Posterior vena cava (tissue), 2 donors: ENCODE results near the gene TET1. TPM values are rescaled to one million over a fixed set of nuclear protein-coding genes. Genes with fewer than 3 reads are reported as not detected.
"Not testable (repeated sequence)": the region's sequence is repeated elsewhere in the genome, so short reads cannot be mapped to it uniquely, and the experiment has no call there.

Source experiments
- DNase-seq: peaks from one replicate; pipeline ENCODE4 v3.0.0-alpha.2; 2020; ENCODE audit warnings: low spot score
- intact Hi-C, 2 donors: fragments of 100-400 bp; cut with DNase I; formaldehyde crosslinking; loops; one replicate each; pipeline versions ENCODE4 v1.14.1 to v1.14.2; 2022 to 2023
- total RNA-seq, 2 donors: library from RNA; stranded (reverse); fragmentation: NEBNext Ultra II Directional; extraction: Animal tissue kit (Norgen Biotek cat#: 25700); gene quantifications; one replicate each; pipeline ENCODE4 v1.2.1, GENCODE V29; 2021
- donor health status: DM: yes; HTN: yes; CAD: no.
- donor health status: DM: yes; HTN: yes; CAD: no.

The TET1 gene
- total RNA-seq, 2 donors from 2014 or later: 3.2 to 4.3 TPM

- intact Hi-C loops: no loop called here
- no peak for DNase-seq
Measured at GRCh38 chr10:68601501-68602265, 41.5 kb downstream of the TET1 start.

- intact Hi-C loops: no loop called here
- DNase-seq: no peak
Measured at GRCh38 chr10:68602434-68602833, 42.3 kb downstream of the TET1 start.

DNA sequence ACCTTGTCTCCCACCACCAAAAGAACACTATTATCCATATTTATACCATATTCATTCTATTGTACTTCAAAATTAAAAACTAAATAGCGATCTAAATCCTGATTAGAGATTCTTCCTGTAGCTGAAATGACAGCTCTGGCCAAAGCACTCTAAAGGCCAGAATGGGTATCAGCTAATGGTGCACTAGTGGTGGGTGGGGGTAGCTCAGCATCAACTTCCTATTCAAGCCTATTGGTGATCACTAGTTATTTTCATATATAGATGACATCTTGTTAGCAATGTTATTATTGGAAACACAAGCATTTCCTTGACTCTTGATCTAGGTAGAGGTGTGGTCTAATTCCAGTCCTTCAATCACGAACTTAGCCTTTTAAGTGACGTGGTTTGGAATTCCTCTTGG lies 43.6 kb downstream of the TET1 start:
- no peak for DNase-seq
- intact Hi-C loops: no loop called here

GRCh38 chr10:68604441-68604840 lies 44.3 kb downstream of the TET1 start:
- no peak for DNase-seq
- intact Hi-C loops: no loop called here

GRCh38 chr10:68606918-68607317 lies 46.8 kb downstream of the TET1 start:
- DNase-seq: no peak
- intact Hi-C loops: no loop called here

GRCh38 chr10:68610023-68610422 lies 49.9 kb downstream of the TET1 start:
- intact Hi-C loops, DNase-seq: not testable (repeated sequence)

- intact Hi-C loops: no loop called here
- DNase-seq: no peak
Measured at GRCh38 chr10:68611227-68611626, 51.1 kb downstream of the TET1 start.

DNA sequence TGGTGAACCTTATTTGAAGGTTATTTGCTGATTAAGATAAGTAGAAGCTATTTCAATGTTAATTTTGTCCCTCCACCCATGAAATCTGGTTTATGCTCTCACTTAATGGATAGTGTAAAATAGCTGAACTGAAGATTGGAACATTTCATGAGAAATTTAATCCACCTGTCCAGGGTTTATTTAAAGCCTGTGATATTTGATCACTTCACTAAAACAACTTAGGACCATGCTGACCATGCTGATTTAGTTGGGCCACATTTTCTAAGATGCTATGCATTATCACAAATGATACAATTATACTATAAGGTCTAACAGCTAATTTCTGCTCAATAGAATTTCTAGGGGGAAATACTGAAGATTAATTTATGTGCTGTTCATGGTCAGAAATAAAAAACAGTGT lies 53.8 kb downstream of the TET1 start:
- intact Hi-C loops, DNase-seq: not testable (repeated sequence)

DNA sequence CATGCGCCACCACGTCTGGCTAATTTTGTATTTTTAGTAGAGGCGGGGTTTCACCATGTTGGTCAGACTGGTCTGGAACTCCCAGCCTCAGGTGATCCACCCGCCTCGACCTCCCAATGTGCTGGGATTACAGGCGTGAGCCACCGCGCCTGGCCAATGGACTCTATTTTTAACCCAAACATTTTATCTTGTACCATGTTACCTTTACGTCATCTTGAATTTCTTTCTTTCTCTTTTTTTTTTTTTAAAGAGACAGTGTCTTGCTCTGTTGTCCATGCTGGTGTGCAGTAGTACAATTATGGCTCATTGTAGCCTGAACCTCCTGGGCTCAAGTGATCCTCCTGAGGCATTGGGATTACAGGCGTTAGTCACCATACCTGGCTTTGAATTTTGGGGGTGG lies 57.6 kb downstream of the TET1 start:
- intact Hi-C loops, DNase-seq: not testable (repeated sequence)

GRCh38 chr10:68618234-68618633 lies 58.1 kb downstream of the TET1 start:
- no peak for DNase-seq
- intact Hi-C loops: no loop called here

GRCh38 chr10:68619595-68619994 lies 59.5 kb downstream of the TET1 start:
- intact Hi-C loops: no loop called here

DNA sequence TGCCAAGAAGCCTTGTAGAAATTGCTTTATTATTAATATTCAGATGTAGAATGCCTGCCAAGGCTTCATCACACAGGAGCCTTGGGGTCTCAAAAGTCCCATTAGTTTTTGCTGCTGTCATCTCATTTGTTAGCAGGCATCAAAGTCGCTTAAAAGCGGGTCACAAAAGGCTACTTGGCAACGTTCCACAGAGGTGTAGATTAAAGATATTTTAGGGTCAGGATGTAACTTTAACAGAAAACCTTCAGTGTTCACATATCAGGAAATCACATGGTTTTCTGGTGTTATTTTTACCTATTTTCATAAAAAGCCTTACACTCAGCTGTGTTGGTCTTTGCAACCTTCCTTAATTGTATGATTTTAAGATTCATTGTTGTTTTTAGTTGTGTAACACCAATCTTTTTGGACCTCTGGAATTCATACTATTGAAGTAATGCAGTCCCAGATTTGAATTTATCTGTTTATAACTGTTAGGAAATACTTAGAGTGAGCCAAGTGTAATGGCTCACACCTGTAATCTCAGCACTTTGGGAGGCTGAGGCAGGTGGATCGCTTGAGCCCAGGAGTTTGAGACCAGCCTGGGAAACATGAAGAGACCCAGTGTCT lies 65.3 kb downstream of the TET1 start:
- no peak for DNase-seq
- intact Hi-C loops: no loop called here

More at GRCh38 chr10:68619595-68619994, 59.5 kb downstream of the TET1 start:
- no peak for DNase-seq

DNA sequence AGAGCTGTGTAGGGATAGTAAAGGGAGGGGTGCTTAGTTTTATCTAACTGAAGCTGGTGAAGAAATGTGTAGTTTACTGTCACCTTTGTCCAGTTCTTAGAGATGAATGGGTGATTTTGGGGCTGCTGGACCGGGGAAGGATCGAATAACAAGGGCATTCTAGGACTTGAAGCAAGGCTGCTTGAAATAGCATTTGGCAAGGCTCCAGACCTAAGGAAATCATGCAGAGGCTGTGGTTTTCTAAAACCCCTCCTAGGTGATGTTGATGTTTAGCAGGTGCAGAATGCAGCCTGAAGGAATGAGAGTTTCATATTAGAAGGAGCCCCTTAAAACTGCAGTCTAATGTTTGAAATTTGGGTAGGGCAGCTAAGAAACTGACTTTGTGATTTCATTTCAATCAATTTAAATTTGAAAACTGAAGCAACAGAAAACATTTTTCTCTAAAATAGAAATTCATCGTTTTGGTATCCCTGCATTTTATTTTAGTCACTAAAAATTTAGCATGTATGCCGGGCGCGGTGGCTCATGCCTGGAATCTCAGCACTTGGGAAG lies 68.5 kb downstream of the TET1 start:
- no peak for DNase-seq
- intact Hi-C loops: no loop called here

- intact Hi-C loops, DNase-seq: not testable (repeated sequence)
Measured at GRCh38 chr10:68632271-68632560, 72.1 kb downstream of the TET1 start.

- DNase-seq: no peak
Measured at GRCh38 chr10:68633281-68633680, 73.1 kb downstream of the TET1 start.

DNA sequence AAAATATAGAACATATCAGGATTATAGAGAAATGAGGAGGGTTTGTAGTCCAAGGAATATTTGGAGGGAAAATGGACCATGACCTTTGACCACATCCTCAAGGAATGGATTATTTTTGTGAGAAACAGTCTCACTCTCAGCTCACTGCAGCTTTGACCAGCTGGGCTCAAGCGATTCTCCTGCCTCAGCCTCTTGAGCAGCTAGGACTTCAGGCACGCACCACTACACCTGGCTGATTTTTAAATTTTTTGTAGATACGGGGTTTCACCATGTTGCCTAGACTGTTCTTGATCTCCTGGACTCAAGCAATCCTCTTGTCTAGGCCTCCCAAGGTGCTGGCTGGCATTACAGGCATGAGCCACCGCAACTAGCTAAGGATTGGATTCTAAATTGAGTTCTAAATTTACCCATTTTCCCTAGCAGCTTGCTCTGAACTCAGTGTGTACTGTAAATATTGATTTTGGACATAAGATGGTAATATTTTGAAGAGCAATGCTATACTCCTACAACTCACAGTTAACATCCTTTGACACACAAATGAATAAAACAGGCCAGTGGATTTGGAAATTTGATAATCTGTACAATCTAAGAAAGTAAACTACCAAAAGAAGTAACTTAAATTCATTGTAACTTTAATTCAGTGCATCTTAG lies 73.8 kb downstream of the TET1 start:
- DNase-seq: no peak

More at GRCh38 chr10:68633281-68633680, 73.1 kb downstream of the TET1 start:
- intact Hi-C loops: no loop called here

DNA sequence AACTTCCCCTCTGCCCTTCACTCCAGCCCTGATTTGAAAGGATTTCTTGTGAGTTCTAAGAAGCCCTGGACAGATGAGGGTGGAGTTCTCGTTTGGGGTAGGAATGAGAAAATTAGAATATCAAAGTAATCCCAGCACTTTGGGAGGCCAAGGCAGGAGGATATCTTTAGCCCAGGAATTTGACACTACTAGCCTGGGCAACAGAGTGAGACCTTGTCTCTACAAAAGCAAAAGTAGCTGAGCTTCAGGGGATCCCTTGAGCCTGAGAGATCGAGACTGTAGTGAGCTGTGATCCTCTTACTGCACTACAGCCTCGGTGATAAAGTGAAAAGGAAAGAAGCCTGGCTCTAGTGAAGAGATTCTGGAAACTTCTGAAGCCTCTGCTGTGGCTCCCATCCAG lies 76.2 kb downstream of the TET1 start:
- intact Hi-C loops: no loop called here
- no peak for DNase-seq

More for the DNA sequence above, 73.8 kb downstream of the TET1 start:
- intact Hi-C loops: no loop called here

GRCh38 chr10:68643550-68643949 lies 83.4 kb downstream of the TET1 start:
- intact Hi-C loops, DNase-seq: not testable (repeated sequence)

GRCh38 chr10:68647672-68648341 lies 87.7 kb downstream of the TET1 start:
- intact Hi-C loops: no loop called here
- no peak for DNase-seq

DNA sequence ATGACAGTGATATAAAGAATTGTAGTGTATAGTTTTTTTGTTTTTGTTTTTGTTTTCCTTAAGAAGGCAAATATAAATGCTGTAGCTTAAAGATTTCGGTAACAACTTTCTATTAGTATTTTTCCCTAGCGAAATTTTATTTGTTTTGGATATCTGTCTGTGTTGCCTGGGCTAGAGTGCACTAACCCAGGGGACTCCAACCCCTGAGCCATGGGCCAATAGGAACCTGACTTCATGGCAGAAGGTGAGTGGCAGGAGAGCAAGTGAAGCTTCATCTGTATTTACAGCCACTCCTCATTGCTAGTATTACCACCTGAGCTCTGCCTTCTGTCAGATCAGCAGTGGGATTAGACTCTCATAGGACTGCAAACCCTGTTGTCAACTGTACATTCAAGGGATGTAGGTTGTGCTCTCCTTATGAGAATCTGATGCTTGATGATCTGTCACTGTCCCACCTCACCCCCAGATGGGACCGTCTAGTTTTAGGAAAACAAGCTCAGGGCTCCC lies 95.5 kb downstream of the TET1 start:
- DNase-seq: no peak
- intact Hi-C loops: no loop called here
